Muscle of arm (tissue), 14 donors: ENCODE data around the gene FGF9. TPM values are rescaled to one million over a fixed set of nuclear protein-coding genes. Genes with fewer than 3 reads are reported as not detected.
A peak's percentile ranks its signal among the peaks of the same experiment; 100 is the strongest.

Source experiments
- DNase-seq: peaks from one replicate; pipeline ENCODE4 v3.0.0-alpha.2; 2013
- long read RNA-seq, 11 donors: transcript quantifications; one replicate each; lab custom pipeline, GENCODE V29; 2026
- polyA plus RNA-seq, 12 donors: library from polyadenylated mRNA; unstranded; fragments of 120-200 nt; gene quantifications; one replicate each; pipeline ENCODE4 v1.2.1, GENCODE V29; 2013; ENCODE audit not compliant: insufficient read length in 12 of 12

The FGF9 gene
- polyA plus RNA-seq = 10 to 100 TPM in 7 of 12 donors, 1 to 10 TPM in 4, not detected in 1; 5.6 to 18.7 (median 10.5) TPM
- long read RNA-seq, donor 1, full-length matches to known transcripts = 1 of 1 reads
- long read RNA-seq, donor 1, partial matches to known transcripts = 0 of 1 reads
- long read RNA-seq, donor 1, other reads (novel, unspliced or antisense) = 0 of 1 reads
- long read RNA-seq, donor 2 = 0 reads
- long read RNA-seq, donor 3 = 0 reads
- long read RNA-seq, donor 4 = 0 reads
- long read RNA-seq, donor 5, full-length matches to known transcripts = 1 of 1 reads
- long read RNA-seq, donor 5, partial matches to known transcripts = 0 of 1 reads
- long read RNA-seq, donor 5, other reads (novel, unspliced or antisense) = 0 of 1 reads
- long read RNA-seq, donor 6 = 0 reads
- long read RNA-seq, donor 7, full-length matches to known transcripts = 2 of 2 reads
- long read RNA-seq, donor 7, partial matches to known transcripts = 0 of 2 reads
- long read RNA-seq, donor 7, other reads (novel, unspliced or antisense) = 0 of 2 reads
- long read RNA-seq, donor 8, full-length matches to known transcripts = 4 of 4 reads
- long read RNA-seq, donor 8, partial matches to known transcripts = 0 of 4 reads
- long read RNA-seq, donor 8, other reads (novel, unspliced or antisense) = 0 of 4 reads
- long read RNA-seq, donor 9, full-length matches to known transcripts = 1 of 1 reads
- long read RNA-seq, donor 9, partial matches to known transcripts = 0 of 1 reads
- long read RNA-seq, donor 9, other reads (novel, unspliced or antisense) = 0 of 1 reads
- long read RNA-seq, donor 10, full-length matches to known transcripts = 2 of 2 reads
- long read RNA-seq, donor 10, partial matches to known transcripts = 0 of 2 reads
- long read RNA-seq, donor 10, other reads (novel, unspliced or antisense) = 0 of 2 reads
- long read RNA-seq, donor 11, full-length matches to known transcripts = 3 of 3 reads
- long read RNA-seq, donor 11, partial matches to known transcripts = 0 of 3 reads
- long read RNA-seq, donor 11, other reads (novel, unspliced or antisense) = 0 of 3 reads

DNA sequence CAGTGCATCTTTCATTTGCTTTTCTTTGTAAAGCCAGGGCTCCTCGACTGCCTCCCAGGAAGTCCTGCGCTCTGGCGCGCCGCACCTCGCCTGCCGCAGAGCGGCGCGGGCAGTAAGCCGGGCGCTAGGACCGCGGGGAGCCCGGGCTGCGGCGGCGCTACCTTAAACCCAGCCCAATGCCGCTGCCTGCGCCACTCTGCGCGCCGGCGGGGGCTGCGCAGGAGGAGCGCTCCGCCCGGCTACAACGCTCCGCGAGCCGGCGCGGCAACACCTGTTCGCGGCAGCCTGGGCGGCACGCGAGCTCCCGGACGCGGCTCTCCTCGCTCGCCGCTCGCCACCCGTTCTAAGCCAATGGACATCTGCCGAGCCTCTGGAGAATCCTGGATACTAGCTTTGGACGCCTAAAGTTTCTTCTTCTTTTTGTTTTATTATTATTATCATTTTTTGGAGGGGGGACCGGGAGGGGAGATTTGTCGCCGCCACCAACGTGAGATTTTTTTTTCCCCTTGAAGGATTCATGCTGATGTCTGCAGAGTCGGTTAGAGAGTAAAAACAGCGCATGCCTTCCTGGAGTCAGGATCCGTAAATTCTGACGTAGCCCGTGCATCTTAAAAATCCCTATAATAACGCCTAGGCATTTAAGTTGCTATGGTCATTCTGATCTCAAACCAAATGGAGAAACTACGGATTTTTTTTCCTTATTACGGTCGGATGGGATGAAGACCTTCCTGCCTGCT is at the start of gene FGF9:
Gene FGF9 (plus strand): TSS at position 191 of the 737 bp plus-strand sequence. CDS start 840 bp downstream, outside the sequence.
- peak; percentile 75 for DNase-seq

DNA sequence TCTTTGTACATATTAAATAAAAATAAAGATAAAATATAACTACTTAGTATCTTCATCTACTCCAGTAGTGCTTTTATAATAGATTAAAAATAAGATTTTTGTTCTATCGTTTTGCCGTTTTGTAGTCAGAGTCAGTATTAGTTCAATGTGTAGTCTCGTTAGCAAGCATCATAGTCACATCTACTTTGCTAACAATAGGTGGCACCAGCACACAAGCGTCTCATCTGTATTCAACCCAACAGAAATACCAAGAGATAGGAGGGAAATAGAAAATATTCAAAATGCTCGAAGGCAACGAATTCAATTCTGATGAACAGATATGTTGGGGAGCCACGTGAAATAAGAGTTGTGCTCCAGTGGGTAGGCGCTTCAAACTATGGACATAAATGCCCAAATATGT is 45.5 kb upstream of the FGF9 start:
- DNase-seq = no peak

- no peak for DNase-seq
These were observed 38.7 kb upstream of the FGF9 start for GRCh38 chr13:21632196-21632595.

GRCh38 chr13:21636656-21637055 is 34.2 kb upstream of the FGF9 start:
- no peak for DNase-seq

- DNase-seq = no peak
These were observed 33.6 kb upstream of the FGF9 start for GRCh38 chr13:21637296-21637695.

DNA sequence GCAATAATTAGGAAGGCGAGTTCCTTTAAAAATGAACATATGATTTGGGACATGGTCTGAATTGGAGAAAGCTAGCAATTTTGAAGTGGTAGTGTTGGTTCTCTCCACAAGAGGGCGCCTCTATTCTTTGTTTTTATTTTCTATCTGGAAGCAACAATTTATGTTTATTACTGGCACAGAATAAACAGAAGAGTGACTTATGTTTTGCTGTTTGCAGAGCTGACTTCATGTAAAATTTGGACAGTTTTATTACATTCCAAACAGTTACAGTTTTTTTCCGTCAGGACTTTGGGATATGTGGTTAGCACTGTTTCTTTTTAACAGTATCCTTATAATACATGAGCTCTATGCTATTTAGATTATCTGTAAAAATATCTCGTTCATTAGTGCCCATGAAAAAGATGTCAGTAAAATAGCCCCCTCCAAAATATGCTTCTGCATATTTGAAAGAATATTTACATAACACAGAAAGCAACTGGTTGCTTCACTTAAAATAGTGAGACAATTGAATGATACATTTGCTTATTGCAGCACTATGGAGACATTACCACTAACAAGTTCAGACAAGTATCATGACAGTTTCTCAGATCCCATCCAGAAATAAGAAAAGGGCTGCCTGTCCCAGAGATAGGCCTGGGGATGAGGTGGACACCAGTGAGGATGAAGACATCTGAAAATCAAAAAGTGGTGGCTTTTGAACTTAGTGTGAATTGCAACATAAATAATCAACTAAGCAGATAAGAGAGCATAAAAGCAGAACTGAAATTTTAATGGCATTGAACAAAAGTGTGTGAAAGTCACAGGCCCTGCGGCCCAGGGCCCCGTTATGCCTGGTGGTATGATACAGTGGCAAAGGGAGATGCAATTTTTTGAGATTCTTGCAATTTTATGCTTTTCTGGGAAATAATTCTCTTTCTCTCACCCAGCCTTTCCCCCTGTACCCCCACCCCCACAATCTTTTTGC is 32.3 kb upstream of the FGF9 start:
- DNase-seq = peak; percentile 49

DNA sequence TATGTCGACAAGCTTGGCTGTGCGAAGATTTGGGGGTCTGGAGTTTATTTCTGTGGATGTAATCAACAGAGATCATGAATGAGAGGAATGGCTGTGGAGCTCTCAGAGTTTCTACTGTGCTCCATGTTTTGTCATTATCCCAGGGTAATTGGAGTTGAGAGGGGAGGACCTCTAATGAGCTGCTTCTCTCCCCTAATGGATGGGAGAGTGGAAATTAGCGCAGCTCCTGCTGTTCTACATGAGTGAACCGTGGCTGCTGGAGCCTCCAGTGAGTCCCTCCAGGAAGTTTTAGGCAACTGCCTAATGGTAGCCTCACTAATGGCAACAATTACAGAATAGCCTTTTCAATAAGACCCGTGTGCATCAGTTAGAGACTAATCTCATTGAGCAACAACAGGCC is 31.3 kb upstream of the FGF9 start:
- DNase-seq = no peak

GRCh38 chr13:21641629-21642028 is 29.2 kb upstream of the FGF9 start:
- no peak for DNase-seq

- no peak for DNase-seq
These were observed 13.3 kb upstream of the FGF9 start for GRCh38 chr13:21657538-21657937.

DNA sequence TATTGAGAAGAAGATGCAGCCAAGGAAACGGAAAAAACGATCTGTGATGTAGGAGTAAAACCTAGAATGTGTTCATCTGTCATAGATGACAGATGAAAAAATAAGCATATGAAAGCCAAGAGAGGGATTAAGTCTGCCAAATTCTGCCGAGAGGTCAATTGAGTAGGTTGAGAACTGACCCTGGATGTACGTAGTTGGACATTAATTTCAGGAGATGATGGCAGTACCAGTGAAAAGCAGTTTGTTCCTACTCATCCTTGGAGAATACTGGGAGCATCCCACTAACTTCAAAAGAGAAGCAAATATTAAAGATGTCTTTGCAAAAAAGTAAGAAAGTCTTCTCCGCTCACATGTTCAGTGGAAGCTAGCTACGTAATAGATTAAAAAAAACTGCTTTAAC is 11.8 kb upstream of the FGF9 start:
- no peak for DNase-seq

DNA sequence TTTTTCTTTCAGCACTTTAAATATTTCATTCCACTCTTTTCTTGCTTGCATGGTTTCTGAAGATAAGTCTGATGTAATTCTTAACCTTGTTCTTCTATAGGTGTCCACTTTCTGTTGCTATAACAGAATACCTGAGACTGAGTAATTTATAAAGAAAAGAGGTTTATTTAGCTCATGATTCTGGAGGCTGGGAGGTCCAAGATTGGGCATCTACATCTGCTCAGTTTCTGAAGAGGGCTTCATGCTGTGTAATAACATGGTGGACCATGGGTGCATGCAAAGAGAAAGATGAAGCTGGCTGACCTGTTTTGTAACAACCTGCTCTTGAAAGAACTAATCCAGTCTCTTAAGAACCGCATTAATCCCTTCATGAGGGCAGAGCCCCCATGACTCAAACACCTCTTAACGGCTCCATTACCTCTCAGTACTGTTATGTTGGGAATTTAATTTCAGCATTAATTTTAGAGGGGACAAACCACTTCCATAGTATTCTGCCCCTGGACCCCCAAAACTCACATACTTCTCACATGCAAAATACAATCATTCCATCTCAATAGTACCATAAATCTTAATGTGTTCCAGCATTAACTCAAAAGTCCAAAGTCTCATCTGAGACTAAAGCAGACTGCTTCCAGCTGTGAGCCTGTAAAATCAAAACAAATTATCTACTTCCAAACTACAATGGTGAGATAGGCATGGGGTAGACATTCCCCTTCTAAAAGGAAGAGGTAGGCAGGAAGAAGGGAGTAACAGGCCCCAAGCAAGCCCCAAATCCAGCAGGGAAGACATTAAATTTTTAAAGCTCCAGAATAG is 9.6 kb upstream of the FGF9 start:
- no peak for DNase-seq

DNA sequence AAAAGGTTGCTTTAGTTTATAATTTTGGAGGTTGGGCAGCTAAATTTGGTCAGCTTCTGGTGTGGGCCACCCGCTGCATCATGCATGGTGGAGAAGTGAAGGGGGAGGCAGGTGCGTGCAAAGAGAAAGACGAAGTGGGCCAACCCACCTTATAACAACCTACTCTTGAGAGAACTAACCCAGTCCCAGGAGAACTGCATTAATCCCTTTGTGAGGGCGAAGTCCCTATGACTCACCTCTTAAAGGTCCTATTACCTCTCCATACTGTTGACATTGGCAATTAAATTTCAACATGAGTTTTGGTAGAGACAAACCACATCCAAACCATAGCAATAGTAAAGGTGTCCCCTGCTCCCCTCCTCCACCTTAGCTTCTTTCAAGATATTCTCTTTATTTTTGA is 7.7 kb upstream of the FGF9 start:
- no peak for DNase-seq

DNA sequence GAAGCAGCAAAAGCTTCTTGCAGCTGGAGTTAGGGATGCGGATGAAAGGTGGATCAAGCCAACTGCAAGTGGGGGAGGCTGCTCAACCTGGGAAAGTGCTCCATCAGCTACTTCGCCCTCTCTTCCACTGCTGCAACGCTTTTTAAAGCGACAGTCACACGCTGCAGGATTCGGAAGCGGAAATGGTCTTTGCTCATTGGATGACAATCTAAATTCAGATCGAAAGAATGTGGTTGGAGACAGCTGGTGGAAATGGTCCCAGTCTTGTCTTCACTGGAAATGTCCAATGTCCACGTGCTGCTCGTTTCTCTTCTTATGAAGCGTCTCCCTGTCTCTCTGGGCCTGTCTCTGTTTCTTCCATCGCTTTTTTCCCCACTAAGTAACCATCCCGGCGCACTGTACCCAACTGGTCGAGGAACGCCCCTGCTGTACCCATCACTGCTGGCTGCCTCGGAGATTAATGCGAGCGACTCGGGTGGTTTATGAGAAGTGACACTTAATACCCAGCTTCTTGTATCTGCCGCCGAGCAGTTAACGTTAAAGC is 2.1 kb upstream of the FGF9 start:
- DNase-seq = no peak

- peak; percentile 69 for DNase-seq
These were observed 629 bp upstream of the FGF9 start for GRCh38 chr13:21670006-21670882.

GRCh38 chr13:21671620-21672286 is 880 bp downstream of the FGF9 start:
- no peak for DNase-seq

DNA sequence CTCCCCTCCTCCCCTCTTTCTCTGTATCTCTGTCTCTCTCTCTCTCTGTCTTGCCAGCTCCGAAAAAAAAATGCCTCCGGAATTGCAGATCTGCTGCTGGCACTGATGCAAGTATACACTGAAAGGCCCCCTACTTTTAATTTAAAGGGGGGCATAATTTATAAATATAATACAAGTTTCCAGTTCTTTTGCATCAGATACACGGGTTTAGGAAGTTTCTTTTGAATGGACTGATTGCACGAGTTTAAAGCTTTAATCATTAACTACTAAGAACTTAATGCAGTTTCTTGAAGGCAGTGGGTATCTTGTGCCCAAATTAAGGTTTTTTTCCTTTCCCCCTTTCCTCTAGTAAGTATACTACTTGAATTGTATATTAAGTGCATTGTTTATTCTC is 1.4 kb downstream of the FGF9 start:
- DNase-seq = no peak

DNA sequence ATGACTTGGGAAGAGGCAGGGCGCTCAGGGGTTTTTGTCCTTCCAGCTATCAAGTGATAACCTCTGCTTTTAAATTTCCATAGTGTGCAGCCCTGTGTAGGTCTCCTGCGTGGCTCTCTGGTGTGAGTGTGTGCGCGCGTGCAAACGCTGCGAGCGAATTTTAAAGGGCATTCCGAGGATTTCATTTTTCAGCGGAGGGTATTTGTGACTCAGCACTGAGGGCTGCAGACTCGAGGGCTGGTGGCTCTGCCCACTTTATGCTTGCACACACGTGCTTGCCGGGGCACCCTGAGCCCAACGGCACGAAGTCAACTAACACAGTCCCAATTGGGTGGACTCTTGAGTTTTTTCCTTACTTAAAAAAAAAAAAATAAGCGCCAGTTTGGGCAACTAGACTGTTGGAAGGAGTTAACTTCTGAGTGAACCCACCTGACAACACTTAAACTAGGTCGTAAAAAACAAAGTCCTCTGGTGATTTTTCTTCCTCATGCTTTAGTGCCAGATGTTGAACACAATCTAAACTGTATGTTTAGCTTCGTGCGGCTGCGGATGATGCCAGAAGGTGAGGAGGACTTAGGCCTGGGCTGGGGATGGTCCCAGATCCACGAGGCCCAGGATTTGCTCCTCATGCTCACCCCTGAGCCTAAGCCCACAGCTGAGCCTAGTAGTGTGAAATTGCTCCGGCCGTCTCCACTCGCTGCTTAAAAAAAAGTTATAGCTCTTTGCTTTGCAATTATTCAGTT is 2.1 kb downstream of the FGF9 start:
- no peak for DNase-seq
